Small intestine (tissue), 7 donors: ENCODE data around the gene CTF1. TPM values are rescaled to one million over a fixed set of nuclear protein-coding genes. Genes with fewer than 3 reads are reported as not detected.
"Not testable (repeated sequence)": the region's sequence is repeated elsewhere in the genome, so short reads cannot be mapped to it uniquely, and the experiment has no call there.

Experiments used
- DNase-seq, 2 donors: peaks; one replicate each; pipeline versions ENCODE4 v3.0.0 to v3.0.0-alpha.2; 2013
- FAIRE-seq: peaks from 2 replicates; lab custom pipeline; 2012; peaks lifted over from hg19 to GRCh38; lab: Jason Lieb, UNC
- H3K27ac ChIP-seq, 3 donors: one replicate each; pipeline ENCODE4 v1.5.1; 2013; ENCODE audit warnings: low read length in 2 of 3, mild to moderate bottlenecking in 2 of 3, control low read depth in 1 of 3, inconsistent platforms in 1 of 3, low read depth in 1 of 3, moderate library complexity in 1 of 3
- H3K27me3 ChIP-seq, 3 donors: one replicate each; pipeline ENCODE4 v1.6.1; 2013; ENCODE audit warnings: low read length in 3 of 3, inconsistent platforms in 1 of 3; ENCODE audit not compliant: control insufficient read depth in 3 of 3, insufficient read depth in 3 of 3
- H3K36me3 ChIP-seq, 3 donors: one replicate each; pipeline ENCODE4 v1.6.1; 2013; ENCODE audit warnings: low read length in 3 of 3, inconsistent platforms in 1 of 3, low read depth in 1 of 3, mild to moderate bottlenecking in 1 of 3, moderate library complexity in 1 of 3; ENCODE audit not compliant: control insufficient read depth in 3 of 3, insufficient read depth in 2 of 3
- H3K4me1 ChIP-seq, 3 donors: one replicate each; pipeline ENCODE4 v1.6.1; 2013; ENCODE audit warnings: low read length in 2 of 3, inconsistent platforms in 1 of 3, low read depth in 1 of 3, mild to moderate bottlenecking in 1 of 3, moderate library complexity in 1 of 3; ENCODE audit not compliant: control insufficient read depth in 3 of 3, insufficient read depth in 2 of 3
- H3K4me3 ChIP-seq, 3 donors: one replicate each; pipeline ENCODE4 v1.5.1; 2013; ENCODE audit warnings: low read length in 3 of 3, control low read depth in 1 of 3, inconsistent platforms in 1 of 3, low read depth in 1 of 3, mild to moderate bottlenecking in 1 of 3, moderate library complexity in 1 of 3
- H3K9me3 ChIP-seq, 2 donors: one replicate each; pipeline ENCODE4 v1.6.1; 2013; ENCODE audit warnings: low read depth in 1 of 2, low read length in 1 of 2; ENCODE audit not compliant: control insufficient read depth in 2 of 2, insufficient read depth in 1 of 2
- WGBS, 3 donors: extraction: QIAGEN DNeasy Blood & Tissue Kit; methylation state at CpG; one replicate each; pipeline ENCODE4 v1.1.7; 2013; 5-methylcytosine and 5-hydroxymethylcytosine counted together
- polyA plus RNA-seq, 4 donors: library from polyadenylated mRNA; stranded (reverse) in 3 of 4; unstranded in 1 of 4; fragments of 200-250 nt in 3 of 4; fragments of 120-200 nt in 1 of 4; gene quantifications; one replicate each; pipeline versions ENCODE4 v1.2.1 to v1.2.3, GENCODE V29; 2013
- donor health status: healthy with polysubstance abuse.
- donor health status: control.
- donor health status: control.
- donor health status: Bipolar disorder and iron deficiency.
- donor health status: healthy.

The CTF1 gene
- polyA plus RNA-seq, 4 donors = 1.1 to 3.0 TPM; not detected in 2

GRCh38 chr16:30863178-30863577 lies 33.2 kb upstream of the CTF1 start:
- WGBS, 3 donors = 96 to 100% (median 97%) methylated on average over 3 of the region's 3 CpGs
- H3K27me3 ChIP-seq, DNase-seq, H3K27ac ChIP-seq, H3K4me1 ChIP-seq, H3K36me3 ChIP-seq, H3K4me3 ChIP-seq, FAIRE-seq: not testable (repeated sequence)
- H3K9me3 ChIP-seq = peaks cover 0 to 10% of the 10 kb centered on the region in 2 donors

GRCh38 chr16:30866031-30866430 lies 30.4 kb upstream of the CTF1 start:
- H3K9me3 ChIP-seq = peaks cover 0 to 10% of the 10 kb centered on the region in 2 donors
- H3K4me1 ChIP-seq = no peaks in the 10 kb centered on the region
- H3K27me3 ChIP-seq = no peaks in the 10 kb centered on the region
- H3K27ac ChIP-seq = no peak overlapping the region
- WGBS, 3 donors = 75 to 81% (median 77%) methylated on average over 6 of the region's 6 CpGs
- H3K36me3 ChIP-seq = peaks cover 0 to 3% (median 0%) of the 10 kb centered on the region in 3 donors
- H3K4me3 ChIP-seq = no peak overlapping the region
- DNase-seq (no peak), FAIRE-seq (no peak)

GRCh38 chr16:30867747-30868146 lies 28.7 kb upstream of the CTF1 start:
- no peaks in the 10 kb centered on the region for H3K4me1 ChIP-seq
- no peaks in the 10 kb centered on the region for H3K27me3 ChIP-seq
- H3K9me3 ChIP-seq = peaks cover 0 to 10% of the 10 kb centered on the region in 2 donors
- WGBS, 3 donors = 92 to 94% (median 93%) methylated on average over 5 of the region's 5 CpGs
- FAIRE-seq (no peak), DNase-seq (no peak)
- H3K27ac ChIP-seq = no peak overlapping the region
- H3K4me3 ChIP-seq = no peak overlapping the region
- peaks cover 0 to 9% (median 0%) of the 10 kb centered on the region in 3 donors for H3K36me3 ChIP-seq

DNA sequence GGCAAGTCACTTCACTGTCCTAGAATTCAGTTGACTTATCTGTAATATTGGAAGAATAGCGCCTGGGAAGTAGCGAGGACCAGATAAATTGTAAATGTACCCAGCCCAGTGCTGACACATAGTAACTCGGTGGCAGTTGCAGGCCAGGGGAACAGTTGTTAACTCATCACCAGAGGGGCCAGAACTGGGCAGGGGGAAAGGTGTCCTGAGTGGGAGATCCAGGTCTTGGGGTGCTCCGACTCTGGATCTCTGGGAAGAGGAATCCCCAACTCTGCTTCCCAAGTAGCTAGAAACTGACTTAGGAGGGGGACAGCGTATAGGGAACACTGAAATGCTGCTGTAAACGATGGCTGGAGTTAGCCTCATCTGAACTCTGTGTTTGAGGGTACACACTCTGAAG lies 25.5 kb upstream of the CTF1 start:
- Histone ChIP-seq H3K27me3 (no peaks in the 10 kb centered on the region), H3K4me3 (no peak overlapping the region), H3K4me1 (peaks cover 0 to 2% (median 0%) of the 10 kb centered on the region in 3 donors), H3K36me3 (peaks cover 0 to 9% (median 0%) of the 10 kb centered on the region in 3 donors), H3K9me3 (no peaks in the 10 kb centered on the region), H3K27ac (no peak overlapping the region)
- DNase-seq = no peak
- no peak for FAIRE-seq
- 87 to 90% (median 87%) methylated on average over 6 of the region's 6 CpGs for WGBS, 3 donors

- Histone ChIP-seq H3K27ac (peak overlapping the region; percentile 91 to 97 (median 94)), H3K4me1 (peaks cover 0 to 14% (median 7%) of the 10 kb centered on the region in 3 donors), H3K9me3 (no peaks in the 10 kb centered on the region), H3K4me3 (peak overlapping the region; percentile 58 to 94 (median 82)), H3K36me3 (peaks cover 0 to 23% (median 0%) of the 10 kb centered on the region in 3 donors), H3K27me3 (no peaks in the 10 kb centered on the region)
- FAIRE-seq (no peak), DNase-seq (no peak)
- 20 to 22% (median 22%) methylated on average over 22 to 23 of the region's 23 CpGs for WGBS, 3 donors
Observed at GRCh38 chr16:30874244-30874820, 22.1 kb upstream of the CTF1 start.

GRCh38 chr16:30874821-30875717 lies 21.3 kb upstream of the CTF1 start:
- Histone ChIP-seq H3K27me3 (no peaks in the 10 kb centered on the region), H3K36me3 (peaks cover 0 to 28% (median 0%) of the 10 kb centered on the region in 3 donors), H3K4me1 (peaks cover 0 to 14% (median 7%) of the 10 kb centered on the region in 3 donors), H3K27ac (peak overlapping the region; percentile 91 to 97 (median 94)), H3K9me3 (no peaks in the 10 kb centered on the region), H3K4me3 (peak overlapping the region; percentile 80 to 94 (median 82))
- DNase-seq = peak; percentile 93 to 98
- WGBS, 3 donors = 0% methylated on average over 73 to 85 of the region's 85 CpGs
- FAIRE-seq = no peak

GRCh38 chr16:30875871-30876801 lies 20.3 kb upstream of the CTF1 start:
- H3K27me3 ChIP-seq = no peaks in the 10 kb centered on the region
- peaks cover 0 to 14% (median 7%) of the 10 kb centered on the region in 3 donors for H3K4me1 ChIP-seq
- H3K36me3 ChIP-seq = peaks cover 0 to 33% (median 0%) of the 10 kb centered on the region in 3 donors
- 3 to 9% (median 6%) methylated on average over 12 of the region's 12 CpGs for WGBS, 3 donors
- H3K27ac ChIP-seq = peak overlapping the region; percentile 91 to 97 (median 94)
- H3K4me3 ChIP-seq = peak overlapping the region; percentile 80 to 94 (median 82)
- H3K9me3 ChIP-seq = no peaks in the 10 kb centered on the region
- DNase-seq (peak; percentile 51 to 83), FAIRE-seq (no peak)
